Mucosa of stomach (tissue), 1 donor: ENCODE results near the gene PSRC1.
A peak's percentile ranks its signal among the peaks of the same experiment; 100 is the strongest.

Source experiments
- H3K27me3 ChIP-seq: one replicate; pipeline ENCODE4 v1.7.0; 2013; ENCODE audit warnings: mild to moderate bottlenecking, low read length; ENCODE audit not compliant: control insufficient read depth, insufficient read depth
- H3K36me3 ChIP-seq: one replicate; pipeline ENCODE4 v1.7.0; 2013; ENCODE audit warnings: low read length; ENCODE audit not compliant: control insufficient read depth, insufficient read depth
- H3K4me1 ChIP-seq: one replicate; pipeline ENCODE4 v1.7.0; 2013; ENCODE audit warnings: mild to moderate bottlenecking, low read length; ENCODE audit not compliant: control insufficient read depth, insufficient read depth
- H3K4me3 ChIP-seq: one replicate; pipeline ENCODE4 v1.7.0; 2013; ENCODE audit warnings: low read length
- H3K9ac ChIP-seq: one replicate; pipeline ENCODE4 v1.7.0; 2013; ENCODE audit warnings: mild to moderate bottlenecking, low read length, moderate library complexity
- H3K9me3 ChIP-seq: one replicate; pipeline ENCODE4 v1.7.0; 2013; ENCODE audit warnings: mild to moderate bottlenecking, low read length, moderate library complexity; ENCODE audit not compliant: control insufficient read depth
- donor health status: Pancreatic carcinoma.

Gene PSRC1

GRCh38 chr1:109241841-109242345 is 41.1 kb downstream of the PSRC1 start:
- H3K4me3 ChIP-seq, result no peak overlapping the region
- H3K9ac ChIP-seq, result no peak overlapping the region
- no peaks in the 10 kb centered on the region for H3K9me3 ChIP-seq
- peaks cover 16% of the 10 kb centered on the region for H3K27me3 ChIP-seq
- peaks cover 22% of the 10 kb centered on the region for H3K4me1 ChIP-seq
- H3K36me3 ChIP-seq, result peaks cover 9% of the 10 kb centered on the region

GRCh38 chr1:109241344-109241743 is 41.6 kb downstream of the PSRC1 start:
- Histone ChIP-seq H3K27me3 (peaks cover 16% of the 10 kb centered on the region), H3K4me3 (no peak overlapping the region), H3K9me3 (no peaks in the 10 kb centered on the region), H3K9ac (no peak overlapping the region), H3K36me3 (peaks cover 9% of the 10 kb centered on the region), H3K4me1 (peaks cover 22% of the 10 kb centered on the region)

DNA sequence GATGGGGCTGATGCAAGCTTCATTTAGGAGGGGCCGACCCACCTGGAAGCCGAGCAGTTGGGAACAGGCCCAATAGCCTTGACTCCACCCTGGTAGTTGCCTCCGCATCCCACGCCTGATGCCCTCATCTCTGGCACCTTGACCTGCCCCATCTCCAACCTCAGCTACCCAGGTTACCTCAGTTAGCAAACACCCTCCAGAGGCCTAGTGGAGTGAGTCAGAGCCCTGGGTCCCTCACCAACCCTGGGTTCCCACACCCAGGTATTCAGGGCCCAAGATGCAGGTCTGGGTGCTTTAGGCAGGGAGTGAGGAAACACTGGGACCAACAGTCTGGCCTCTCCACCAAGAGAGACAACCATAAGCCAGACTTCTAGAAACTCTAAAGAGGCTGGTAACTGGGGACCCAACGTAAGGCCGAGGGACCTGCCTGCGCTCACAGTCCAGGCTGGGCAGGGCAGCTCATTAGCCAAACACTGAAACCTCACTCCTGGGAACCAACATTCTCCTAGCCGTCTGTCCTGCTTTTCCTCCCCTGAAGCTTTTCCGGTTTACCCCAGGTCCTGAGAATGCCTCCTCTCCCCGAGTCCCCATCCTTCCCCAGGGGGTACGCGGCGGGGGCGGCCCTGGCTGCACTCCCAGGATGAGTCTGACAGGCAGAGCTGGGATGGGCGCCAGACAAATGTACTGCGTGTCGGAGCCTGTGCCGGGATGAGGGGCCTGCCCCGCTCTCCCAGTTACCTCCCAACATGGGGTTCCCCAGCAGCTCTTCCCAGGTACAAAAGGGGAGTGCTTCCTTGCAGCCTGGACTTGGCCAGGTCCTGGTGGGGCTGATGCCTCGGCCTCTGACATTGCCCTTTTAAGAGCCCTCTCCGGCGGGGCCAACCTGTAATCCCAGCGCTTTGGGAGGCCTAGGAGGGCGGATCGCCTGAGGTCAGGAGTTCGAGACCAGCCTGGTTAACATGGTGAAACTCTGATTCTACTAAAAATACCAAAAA is 42.5 kb downstream of the PSRC1 start:
- Histone ChIP-seq H3K4me1 (peaks cover 22% of the 10 kb centered on the region), H3K27me3 (peaks cover 16% of the 10 kb centered on the region), H3K9ac (peak overlapping the region; percentile 12), H3K9me3 (no peaks in the 10 kb centered on the region), H3K36me3 (peaks cover 12% of the 10 kb centered on the region), H3K4me3 (no peak overlapping the region)

DNA sequence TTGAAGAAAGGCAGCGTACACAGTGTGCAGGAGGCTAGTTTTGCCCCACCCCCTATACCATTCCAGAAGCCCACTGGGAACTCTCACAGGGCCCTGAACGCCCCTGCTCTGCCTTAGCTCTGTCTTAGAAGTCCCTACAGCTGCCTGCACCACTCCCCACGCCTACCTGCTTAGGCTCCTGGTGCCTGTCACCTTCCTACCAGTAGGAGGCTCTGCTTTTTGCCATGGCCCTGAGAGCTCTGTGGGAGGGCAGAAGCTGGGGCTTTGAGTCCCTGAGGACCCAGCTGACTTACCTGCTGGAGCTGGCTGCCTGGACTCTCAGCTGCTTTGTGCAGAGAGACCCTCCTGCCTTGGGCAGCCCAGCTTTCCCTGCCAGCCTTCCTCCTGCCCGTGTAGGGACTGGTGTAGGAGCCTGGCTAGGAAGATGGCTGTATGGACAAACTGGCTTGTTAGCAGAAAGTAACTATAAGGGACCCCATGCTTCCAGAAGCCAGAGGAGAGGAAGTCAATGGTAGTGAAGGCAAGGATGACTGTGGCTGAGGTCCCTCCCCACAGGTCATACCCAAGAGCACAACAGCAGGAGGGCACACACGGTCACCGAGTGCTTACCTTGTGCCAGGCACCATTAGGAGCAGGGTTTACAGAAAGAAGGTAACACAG is 43.4 kb downstream of the PSRC1 start:
- no peak overlapping the region for H3K9ac ChIP-seq
- peaks cover 17% of the 10 kb centered on the region for H3K36me3 ChIP-seq
- H3K9me3 ChIP-seq, result no peaks in the 10 kb centered on the region
- peaks cover 16% of the 10 kb centered on the region for H3K27me3 ChIP-seq
- H3K4me3 ChIP-seq, result no peak overlapping the region
- H3K4me1 ChIP-seq, result peaks cover 22% of the 10 kb centered on the region

- Histone ChIP-seq H3K4me1 (peaks cover 22% of the 10 kb centered on the region), H3K9me3 (no peaks in the 10 kb centered on the region), H3K9ac (no peak overlapping the region), H3K4me3 (no peak overlapping the region), H3K27me3 (peaks cover 16% of the 10 kb centered on the region), H3K36me3 (peaks cover 17% of the 10 kb centered on the region)
Measured at GRCh38 chr1:109239047-109239408, 43.9 kb downstream of the PSRC1 start.

- no peak overlapping the region for H3K4me3 ChIP-seq
- no peaks in the 10 kb centered on the region for H3K9me3 ChIP-seq
- H3K36me3 ChIP-seq, result peaks cover 17% of the 10 kb centered on the region
- peaks cover 16% of the 10 kb centered on the region for H3K27me3 ChIP-seq
- H3K9ac ChIP-seq, result no peak overlapping the region
- H3K4me1 ChIP-seq, result peaks cover 22% of the 10 kb centered on the region
Measured at GRCh38 chr1:109238382-109238781, 44.6 kb downstream of the PSRC1 start.

DNA sequence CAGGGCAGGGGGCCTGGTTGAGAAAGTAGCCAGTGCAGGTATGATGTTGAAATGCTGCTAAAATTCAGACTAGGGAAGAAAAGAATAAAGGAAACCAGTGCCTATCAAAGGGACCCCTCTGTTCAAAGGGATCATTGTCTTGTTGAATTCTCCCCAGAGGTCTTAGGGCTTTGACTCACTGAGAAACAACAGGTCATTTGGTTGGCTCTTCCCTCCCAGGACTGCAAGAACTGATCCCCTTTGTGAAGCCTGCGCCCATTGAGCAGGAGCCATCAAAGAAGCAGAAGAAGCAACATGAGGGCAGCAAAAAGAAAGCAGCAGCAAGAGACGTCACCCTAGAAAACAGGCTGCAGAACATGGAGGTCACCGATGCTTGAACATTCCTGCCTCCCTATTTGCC is 45.4 kb downstream of the PSRC1 start:
- Histone ChIP-seq H3K36me3 (peaks cover 18% of the 10 kb centered on the region), H3K27me3 (peaks cover 13% of the 10 kb centered on the region), H3K9ac (no peak overlapping the region), H3K4me1 (peaks cover 22% of the 10 kb centered on the region), H3K4me3 (no peak overlapping the region), H3K9me3 (no peaks in the 10 kb centered on the region)

GRCh38 chr1:109235137-109235536 is 47.8 kb downstream of the PSRC1 start:
- Histone ChIP-seq H3K36me3 (peaks cover 30% of the 10 kb centered on the region), H3K4me3 (no peak overlapping the region), H3K27me3 (no peaks in the 10 kb centered on the region), H3K9ac (no peak overlapping the region), H3K9me3 (no peaks in the 10 kb centered on the region), H3K4me1 (peaks cover 7% of the 10 kb centered on the region)

- H3K36me3 ChIP-seq, result peaks cover 27% of the 10 kb centered on the region
- H3K4me1 ChIP-seq, result no peaks in the 10 kb centered on the region
- H3K9me3 ChIP-seq, result no peaks in the 10 kb centered on the region
- no peaks in the 10 kb centered on the region for H3K27me3 ChIP-seq
- no peak overlapping the region for H3K4me3 ChIP-seq
- H3K9ac ChIP-seq, result no peak overlapping the region
Measured at GRCh38 chr1:109231066-109231465, 51.9 kb downstream of the PSRC1 start.
